HG03039 (cell line): ENCODE results near the gene UROS.

ENCODE experiments used
- ATAC-seq: cut with Tn5 transposase; IDR thresholded peaks from one replicate; pipeline ENCODE4 v1.9.1; 2021; ENCODE audit warnings: mild to moderate bottlenecking, moderate library complexity; ENCODE audit not compliant: unreplicated experiment

UROS gene

GRCh38 chr10:125822878-125823662 lies at the start of gene UROS, which contains the start of gene BCCIP:
Gene UROS (minus strand): TSS chr10:125823258. CDS start chr10:125816499, 6,759 bp downstream.
Gene BCCIP (plus strand): TSS chr10:125823546. CDS start chr10:125823558, 12 bp downstream.
- peak; percentile 68 for ATAC-seq

GRCh38 chr10:125871338-125871737 lies 48.3 kb upstream of the UROS start:
- ATAC-seq = no peak

GRCh38 chr10:125868372-125868975 lies 45.4 kb upstream of the UROS start:
- no peak for ATAC-seq

GRCh38 chr10:125866421-125867029 lies 43.5 kb upstream of the UROS start:
- ATAC-seq = no peak

GRCh38 chr10:125865120-125865519 lies 42.1 kb upstream of the UROS start:
- ATAC-seq = no peak

GRCh38 chr10:125859128-125859817 lies 36.2 kb upstream of the UROS start:
- no peak for ATAC-seq

- no peak for ATAC-seq
Measured at GRCh38 chr10:125857185-125857760, 34.2 kb upstream of the UROS start.

- ATAC-seq = no peak
Measured at GRCh38 chr10:125852487-125852886, 29.4 kb upstream of the UROS start.

GRCh38 chr10:125850766-125851731 lies 28.0 kb upstream of the UROS start:
- ATAC-seq = no peak

GRCh38 chr10:125849448-125849847 lies 26.4 kb upstream of the UROS start:
- no peak for ATAC-seq

- no peak for ATAC-seq
Measured at GRCh38 chr10:125848857-125849256, 25.8 kb upstream of the UROS start.

- ATAC-seq = no peak
Measured at GRCh38 chr10:125848371-125848770, 25.3 kb upstream of the UROS start.

GRCh38 chr10:125846894-125847293 lies 23.8 kb upstream of the UROS start:
- no peak for ATAC-seq

GRCh38 chr10:125845617-125846016 lies 22.6 kb upstream of the UROS start:
- no peak for ATAC-seq

- ATAC-seq = no peak
Measured at GRCh38 chr10:125844751-125845221, 21.7 kb upstream of the UROS start.

- no peak for ATAC-seq
Measured at GRCh38 chr10:125843603-125844329, 20.7 kb upstream of the UROS start.

- ATAC-seq = no peak
Measured at GRCh38 chr10:125840955-125841354, 17.9 kb upstream of the UROS start.

GRCh38 chr10:125840406-125840805 lies 17.3 kb upstream of the UROS start:
- no peak for ATAC-seq
